HAP-1 (cell line): ENCODE measurements around the gene TAS2R10.
A peak's percentile ranks its signal among the peaks of the same experiment; 100 is the strongest.

Experiments used
- DNase-seq, 2 experiments: peaks; one replicate each; pipeline ENCODE4 v3.0.0-alpha.2; 2016 to 2020; ENCODE audit warnings: low spot score in 2 of 2
- H3K27me3 ChIP-seq: fragments of 250-450 bp; sonication (Bioruptor Pico); 2 replicates; pipeline ENCODE4 v1.5.1; 2020; ENCODE audit warnings: low read depth, mild to moderate bottlenecking, moderate library complexity
- H3K36me3 ChIP-seq: fragments of 250-450 bp; sonication (Bioruptor Pico); replicated peaks from 2 replicates; pipeline ENCODE4 v1.5.1; 2020; ENCODE audit warnings: mild to moderate bottlenecking
- H3K4me1 ChIP-seq: fragments of 250-450 bp; sonication (Bioruptor Pico); 2 replicates; pipeline ENCODE4 v1.5.1; 2020; ENCODE audit warnings: mild to moderate bottlenecking
- H3K4me3 ChIP-seq: fragments of 250-450 bp; sonication (Bioruptor Pico); 2 replicates; pipeline ENCODE4 v1.5.1; 2020; ENCODE audit warnings: mild to moderate bottlenecking, moderate library complexity
- H3K9me3 ChIP-seq: fragments of 250-450 bp; sonication (Bioruptor Pico); 2 replicates; pipeline ENCODE4 v1.5.1; 2020; ENCODE audit warnings: mild to moderate bottlenecking, moderate library complexity
- in situ Hi-C: fragments of 300-500 bp; cut with MboI; formaldehyde crosslinking; loops from 3 replicates; pipeline ENCODE4 v1.14.3; 2020; ENCODE audit warnings: low sequenced_read_pairs, inconsistent platforms, mixed read lengths

Gene TAS2R10

GRCh38 chr12:10826258-10826657, at the start of gene TAS2R10:
TSS of gene TAS2R10 (minus strand) at chr12:10826358. CDS start at chr12:10826269, 89 bp downstream.
- no peak for DNase-seq
- Histone ChIP-seq H3K36me3 (no peaks in the 10 kb centered on the region), H3K9me3 (no peaks in the 10 kb centered on the region), H3K27me3 (peaks cover 4% of the 10 kb centered on the region), H3K4me3 (no peak within 1 kb of the TSS), H3K4me1 (no peaks in the 10 kb centered on the region; the same call in 1 of the 2 replicates)
- in situ Hi-C loops: no loop called here

GRCh38 chr12:10873378-10873777, 47.2 kb upstream of the TAS2R10 start:
- Histone ChIP-seq H3K4me3 (no peak overlapping the region), H3K9me3 (no peaks in the 10 kb centered on the region), H3K4me1 (no peaks in the 10 kb centered on the region; the same call in 1 of the 2 replicates), H3K27me3 (no peaks in the 10 kb centered on the region), H3K36me3 (no peaks in the 10 kb centered on the region)
- in situ Hi-C loops: no loop called here
- no peak for DNase-seq

GRCh38 chr12:10867381-10867780, 41.2 kb upstream of the TAS2R10 start:
- in situ Hi-C loops: no loop called here
- Histone ChIP-seq H3K36me3 (no peaks in the 10 kb centered on the region), H3K4me1 (no peaks in the 10 kb centered on the region), H3K27me3 (no peaks in the 10 kb centered on the region), H3K4me3 (no peak overlapping the region), H3K9me3 (no peaks in the 10 kb centered on the region)
- no peak for DNase-seq

GRCh38 chr12:10863512-10864218, 37.5 kb upstream of the TAS2R10 start:
- DNase-seq: no peak
- H3K27me3 ChIP-seq: no peaks in the 10 kb centered on the region
- in situ Hi-C loops: no loop called here
- no peaks in the 10 kb centered on the region for H3K9me3 ChIP-seq
- H3K4me1 ChIP-seq: no peaks in the 10 kb centered on the region
- H3K36me3 ChIP-seq: no peaks in the 10 kb centered on the region
- H3K4me3 ChIP-seq: no peak overlapping the region

- Histone ChIP-seq H3K9me3 (peaks cover 2% of the 10 kb centered on the region), H3K27me3 (no peaks in the 10 kb centered on the region), H3K4me3 (no peak overlapping the region), H3K4me1 (no peaks in the 10 kb centered on the region), H3K36me3 (no peaks in the 10 kb centered on the region)
- DNase-seq: no peak
- in situ Hi-C loops: no loop called here
Observed at GRCh38 chr12:10861366-10861765, 35.2 kb upstream of the TAS2R10 start.

- DNase-seq: no peak
- Histone ChIP-seq H3K4me3 (no peak overlapping the region), H3K36me3 (no peaks in the 10 kb centered on the region), H3K4me1 (no peaks in the 10 kb centered on the region), H3K27me3 (no peaks in the 10 kb centered on the region), H3K9me3 (peaks cover 6% of the 10 kb centered on the region)
- in situ Hi-C loops: no loop called here
Observed at GRCh38 chr12:10855807-10856206, 29.6 kb upstream of the TAS2R10 start.

- peaks cover 6% of the 10 kb centered on the region for H3K9me3 ChIP-seq
- no peak overlapping the region for H3K4me3 ChIP-seq
- in situ Hi-C loops: no loop called here
- no peaks in the 10 kb centered on the region for H3K27me3 ChIP-seq
- no peaks in the 10 kb centered on the region for H3K4me1 ChIP-seq
- no peaks in the 10 kb centered on the region for H3K36me3 ChIP-seq
- no peak for DNase-seq
Observed at GRCh38 chr12:10853776-10854175, 27.6 kb upstream of the TAS2R10 start.

GRCh38 chr12:10851243-10851858, 25.2 kb upstream of the TAS2R10 start:
- Histone ChIP-seq H3K9me3 (peaks cover 3% of the 10 kb centered on the region; the same call in 1 of the 2 replicates), H3K27me3 (no peaks in the 10 kb centered on the region), H3K36me3 (no peaks in the 10 kb centered on the region), H3K4me1 (no peaks in the 10 kb centered on the region), H3K4me3 (no peak overlapping the region)
- in situ Hi-C loops: no loop called here
- DNase-seq: no peak

GRCh38 chr12:10849425-10849878, 23.3 kb upstream of the TAS2R10 start, which contains the start of gene PRR4:
TSS of gene PRR4 (minus strand) at chr12:10849475. CDS start at chr12:10849437, 38 bp downstream.
- H3K27me3 ChIP-seq: no peaks in the 10 kb centered on the region
- H3K9me3 ChIP-seq: no peaks in the 10 kb centered on the region
- no peak for DNase-seq
- in situ Hi-C loops: no loop called here
- no peak within 1 kb of the TSS for H3K4me3 ChIP-seq
- no peaks in the 10 kb centered on the region for H3K4me1 ChIP-seq
- no peaks in the 10 kb centered on the region for H3K36me3 ChIP-seq

- no peak for DNase-seq
- H3K4me1 ChIP-seq: no peaks in the 10 kb centered on the region
- no peak overlapping the region for H3K4me3 ChIP-seq
- H3K27me3 ChIP-seq: no peaks in the 10 kb centered on the region
- no peaks in the 10 kb centered on the region for H3K36me3 ChIP-seq
- in situ Hi-C loops: no loop called here
- H3K9me3 ChIP-seq: no peaks in the 10 kb centered on the region
Observed at GRCh38 chr12:10847744-10848143, 21.6 kb upstream of the TAS2R10 start.

- Histone ChIP-seq H3K9me3 (no peaks in the 10 kb centered on the region), H3K27me3 (no peaks in the 10 kb centered on the region), H3K4me1 (peaks cover 9% of the 10 kb centered on the region), H3K4me3 (no peak overlapping the region), H3K36me3 (no peaks in the 10 kb centered on the region)
- in situ Hi-C loops: no loop called here
- no peak for DNase-seq
Observed at GRCh38 chr12:10842862-10843261, 16.7 kb upstream of the TAS2R10 start.

- Histone ChIP-seq H3K27me3 (no peaks in the 10 kb centered on the region), H3K9me3 (no peaks in the 10 kb centered on the region), H3K4me1 (peaks cover 9% of the 10 kb centered on the region), H3K36me3 (no peaks in the 10 kb centered on the region), H3K4me3 (no peak overlapping the region)
- in situ Hi-C loops: no loop called here
- peak in 1 of 2 experiments; percentile 91 for DNase-seq
Observed at GRCh38 chr12:10838461-10838860, 12.3 kb upstream of the TAS2R10 start.

- no peak for DNase-seq
- Histone ChIP-seq H3K4me1 (no peaks in the 10 kb centered on the region; the same call in 1 of the 2 replicates), H3K4me3 (no peak overlapping the region), H3K9me3 (no peaks in the 10 kb centered on the region), H3K27me3 (peaks cover 4% of the 10 kb centered on the region), H3K36me3 (no peaks in the 10 kb centered on the region)
- in situ Hi-C loops: no loop called here
Observed at GRCh38 chr12:10829994-10830393, 3.8 kb upstream of the TAS2R10 start.

GRCh38 chr12:10824957-10825356, 1.2 kb downstream of the TAS2R10 start:
- H3K36me3 ChIP-seq: no peaks in the 10 kb centered on the region
- H3K27me3 ChIP-seq: peaks cover 4% of the 10 kb centered on the region
- H3K4me3 ChIP-seq: no peak overlapping the region
- DNase-seq: no peak
- H3K9me3 ChIP-seq: no peaks in the 10 kb centered on the region
- H3K4me1 ChIP-seq: no peaks in the 10 kb centered on the region; the same call in 1 of the 2 replicates
- in situ Hi-C loops: no loop called here
